Measurements from ENCODE around the gene PCDHA6. TPM values are rescaled to one million over a fixed set of nuclear protein-coding genes. Genes with fewer than 3 reads are reported as not detected.

The PCDHA6 gene
- total RNA-seq, 1 donor from 2014 or later, result 29.8 TPM

DNA sequence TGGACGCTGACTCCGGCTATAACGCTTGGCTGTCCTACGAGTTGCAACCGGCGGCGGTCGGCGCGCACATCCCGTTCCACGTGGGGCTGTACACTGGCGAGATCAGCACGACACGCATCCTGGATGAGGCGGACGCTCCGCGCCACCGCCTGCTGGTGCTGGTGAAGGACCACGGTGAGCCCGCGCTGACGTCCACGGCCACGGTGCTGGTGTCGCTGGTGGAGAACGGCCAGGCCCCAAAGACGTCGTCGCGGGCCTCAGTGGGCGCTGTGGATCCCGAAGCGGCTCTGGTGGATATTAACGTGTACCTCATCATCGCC, 49.5 kb downstream of the PCDHA6 start:
- Mint-ChIP-seq H3K36me3 (ENCODE audit: unreplicated experiment) (peaks cover 27% of the 10 kb centered on the region), H3K4me1 (ENCODE audit: low read depth, unreplicated experiment) (peaks cover 3% of the 10 kb centered on the region), H3K9me3 (ENCODE audit: unreplicated experiment) (peaks cover 1% of the 10 kb centered on the region), H3K4me3 (ENCODE audit: unreplicated experiment) (no peak overlapping the region), H3K27ac (ENCODE audit: unreplicated experiment) (no peak overlapping the region), H3K27me3 (ENCODE audit: unreplicated experiment) (peaks cover 5% of the 10 kb centered on the region)
- no peak for DNase-seq
- TF ChIP-seq, protein P1, sequence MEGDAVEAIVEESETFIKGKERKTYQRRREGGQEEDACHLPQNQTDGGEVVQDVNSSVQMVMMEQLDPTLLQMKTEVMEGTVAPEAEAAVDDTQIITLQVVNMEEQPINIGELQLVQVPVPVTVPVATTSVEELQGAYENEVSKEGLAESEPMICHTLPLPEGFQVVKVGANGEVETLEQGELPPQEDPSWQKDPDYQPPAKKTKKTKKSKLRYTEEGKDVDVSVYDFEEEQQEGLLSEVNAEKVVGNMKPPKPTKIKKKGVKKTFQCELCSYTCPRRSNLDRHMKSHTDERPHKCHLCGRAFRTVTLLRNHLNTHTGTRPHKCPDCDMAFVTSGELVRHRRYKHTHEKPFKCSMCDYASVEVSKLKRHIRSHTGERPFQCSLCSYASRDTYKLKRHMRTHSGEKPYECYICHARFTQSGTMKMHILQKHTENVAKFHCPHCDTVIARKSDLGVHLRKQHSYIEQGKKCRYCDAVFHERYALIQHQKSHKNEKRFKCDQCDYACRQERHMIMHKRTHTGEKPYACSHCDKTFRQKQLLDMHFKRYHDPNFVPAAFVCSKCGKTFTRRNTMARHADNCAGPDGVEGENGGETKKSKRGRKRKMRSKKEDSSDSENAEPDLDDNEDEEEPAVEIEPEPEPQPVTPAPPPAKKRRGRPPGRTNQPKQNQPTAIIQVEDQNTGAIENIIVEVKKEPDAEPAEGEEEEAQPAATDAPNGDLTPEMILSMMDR (IDR thresholded peaks at IDR 0.05; ENCODE audit: partially characterized antibody, unreplicated experiment), result no peak

Other genes starting within 250 kb of the PCDHA6 start
- gene CD14, start 194.8 kb upstream of the PCDHA6 start, total RNA-seq (ENCODE audit: unreplicated experiment), result 0.64 TPM
- gene TMCO6, start 188.5 kb upstream of the PCDHA6 start, total RNA-seq (ENCODE audit: unreplicated experiment), result 12.5 TPM
- 59.6 TPM for gene NDUFA2, start 180.3 kb upstream of the PCDHA6 start, total RNA-seq (ENCODE audit: unreplicated experiment)
- 87.9 TPM for gene IK, start 180.1 kb upstream of the PCDHA6 start, total RNA-seq (ENCODE audit: unreplicated experiment)
- gene WDR55, start 163.1 kb upstream of the PCDHA6 start, total RNA-seq (ENCODE audit: unreplicated experiment), result 31.5 TPM
- 5.4 TPM for gene DND1, start 154.4 kb upstream of the PCDHA6 start, total RNA-seq (ENCODE audit: unreplicated experiment)
- gene HARS1, start 136.6 kb upstream of the PCDHA6 start, total RNA-seq (ENCODE audit: unreplicated experiment), result 162 TPM
- 56.7 TPM for gene HARS2, start 136.5 kb upstream of the PCDHA6 start, total RNA-seq (ENCODE audit: unreplicated experiment)
- gene ZMAT2, start 127.5 kb upstream of the PCDHA6 start, total RNA-seq (ENCODE audit: unreplicated experiment), result 71.3 TPM
- 0.69 TPM for gene PCDHA1, start 41.8 kb upstream of the PCDHA6 start, total RNA-seq (ENCODE audit: unreplicated experiment)
- 20.9 TPM for gene PCDHA2, start 33.1 kb upstream of the PCDHA6 start, total RNA-seq (ENCODE audit: unreplicated experiment)
- 17.9 TPM for gene PCDHA3, start 26.9 kb upstream of the PCDHA6 start, total RNA-seq (ENCODE audit: unreplicated experiment)
- 29.7 TPM for gene PCDHA4, start 20.9 kb upstream of the PCDHA6 start, total RNA-seq (ENCODE audit: unreplicated experiment)
- 11.8 TPM for gene PCDHA5, start 6.3 kb upstream of the PCDHA6 start, total RNA-seq (ENCODE audit: unreplicated experiment)
- gene PCDHA7, start 6.3 kb downstream of the PCDHA6 start, total RNA-seq (ENCODE audit: unreplicated experiment), result 22.9 TPM
- 14.6 TPM for gene PCDHA8, start 13.2 kb downstream of the PCDHA6 start, total RNA-seq (ENCODE audit: unreplicated experiment)
- 18.9 TPM for gene PCDHA9, start 20.4 kb downstream of the PCDHA6 start, total RNA-seq (ENCODE audit: unreplicated experiment)
- gene PCDHA10, start 27.9 kb downstream of the PCDHA6 start, total RNA-seq (ENCODE audit: unreplicated experiment), result 47.7 TPM
- 23.2 TPM for gene PCDHA11, start 41.0 kb downstream of the PCDHA6 start, total RNA-seq (ENCODE audit: unreplicated experiment)
- 32.4 TPM for gene PCDHA12, start 47.3 kb downstream of the PCDHA6 start, total RNA-seq (ENCODE audit: unreplicated experiment)
- gene PCDHA13, start 54.2 kb downstream of the PCDHA6 start, total RNA-seq (ENCODE audit: unreplicated experiment), result 10.2 TPM
- gene PCDHAC1, start 98.3 kb downstream of the PCDHA6 start, total RNA-seq (ENCODE audit: unreplicated experiment), result 25.2 TPM
- 6.0 TPM for gene PCDHAC2, start 138.5 kb downstream of the PCDHA6 start, total RNA-seq (ENCODE audit: unreplicated experiment)
- gene PCDHB1, start 223.4 kb downstream of the PCDHA6 start, total RNA-seq (ENCODE audit: unreplicated experiment), result not detected